ENCODE data around the gene CXCR6. TPM values are rescaled to one million over a fixed set of nuclear protein-coding genes. Genes with fewer than 3 reads are reported as not detected.

Gene CXCR6
- not detected in 2 replicates for total RNA-seq

GRCh38 chr3:45943207-45943846, at the start of gene CXCR6:
TSS of gene CXCR6 (plus strand) at chr3:45943464. CDS start at chr3:45946482, 3,018 bp downstream.

DNA sequence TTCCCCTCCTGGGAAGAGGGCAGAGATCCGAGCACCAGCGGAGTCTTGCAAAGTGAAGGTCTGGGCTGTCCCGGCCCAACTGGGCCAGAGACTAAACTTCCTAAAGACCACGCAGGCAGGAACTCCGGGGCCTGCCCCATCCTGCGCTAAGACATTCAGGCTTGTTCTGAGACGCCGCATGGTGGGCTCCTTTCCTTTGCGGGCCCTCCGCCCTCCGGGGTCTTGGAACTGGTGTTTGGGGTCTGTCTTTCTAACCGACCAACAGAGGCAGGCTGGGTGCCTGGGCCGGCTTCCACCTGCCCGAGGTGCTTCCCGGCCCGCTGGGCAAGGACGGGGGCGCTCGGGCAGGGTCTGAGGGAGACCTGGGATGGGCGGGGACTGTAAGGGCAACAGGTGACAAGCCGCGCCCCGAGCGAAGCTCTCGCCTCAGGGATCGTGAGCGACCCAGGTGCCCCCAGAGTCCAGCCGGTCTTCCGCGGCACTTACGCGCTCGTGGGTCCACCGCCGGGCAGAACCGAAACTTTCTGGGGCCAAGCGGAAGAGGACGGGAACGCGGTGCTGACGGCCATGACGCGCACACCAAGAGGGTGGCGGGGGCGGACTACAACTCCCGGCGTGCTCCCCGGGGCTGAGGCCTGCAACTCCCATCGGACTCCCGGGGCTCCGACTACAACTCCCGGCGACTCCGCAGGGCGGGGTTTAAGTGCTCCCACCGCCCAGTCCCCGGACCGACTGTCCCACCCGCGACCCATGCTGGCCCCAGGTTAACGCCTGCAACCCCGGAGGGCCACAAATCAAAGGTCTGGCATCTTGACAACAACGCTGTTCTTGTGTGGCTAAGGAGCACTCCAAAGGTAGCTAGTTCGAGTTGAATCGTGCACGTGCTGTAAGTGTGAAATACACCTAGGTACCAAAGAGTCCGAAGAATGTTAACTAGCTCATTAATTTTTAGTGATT, 52.2 kb downstream of the CXCR6 start, which contains the start of gene FYCO1:
Gene FYCO1 (minus strand): TSS at position 589 of the 957 bp plus-strand sequence. CDS start 10,914 bp downstream, outside the sequence.

Other genes with a start within 250 kb of the CXCR6 start
- under 0.01 TPM in 1 of 2 replicates, not detected in the other for gene SLC6A20, start 146.9 kb upstream of the CXCR6 start, total RNA-seq
- 17.5 and 22.5 TPM in 2 replicates for gene LZTFL1, start 101.3 kb upstream of the CXCR6 start, total RNA-seq
- not detected in 2 replicates for gene CCR9, start 56.9 kb upstream of the CXCR6 start, total RNA-seq
- 44.7 and 47.0 TPM in 2 replicates for gene FYCO1, start 52.4 kb downstream of the CXCR6 start, total RNA-seq
- under 0.01 TPM in 1 of 2 replicates, not detected in the other for gene XCR1, start 84.0 kb downstream of the CXCR6 start, total RNA-seq

Measured in smooth muscle cell of trachea (primary cell).